Gastroesophageal sphincter (tissue), 4 donors: ENCODE results near the gene YPEL4. TPM values are rescaled to one million over a fixed set of nuclear protein-coding genes. Genes with fewer than 3 reads are reported as not detected.
A peak's percentile ranks its signal among the peaks of the same experiment; 100 is the strongest.

ENCODE experiments used
- ATAC-seq: fragments of 150-250 bp; one replicate; pipeline ENCODE4 v1.9.1; 2016; ENCODE audit warnings: mild to moderate bottlenecking, moderate library complexity
- H3K27ac ChIP-seq, 4 donors: fragments of 200-600 bp; sonication (generic) in 3 of 4; 1 replicate in 3 of 4; 2 replicates in 1 of 4; pipeline ENCODE4 v1.5.1; 2016 to 2019
- H3K27me3 ChIP-seq: fragments of 200-600 bp; sonication (generic); one replicate; pipeline ENCODE4 v1.5.1; 2019
- H3K36me3 ChIP-seq, 2 donors: fragments of 200-600 bp; sonication (generic); one replicate each; pipeline ENCODE4 v1.5.1; 2019; ENCODE audit warnings: control low read depth in 1 of 2
- H3K4me1 ChIP-seq, 3 donors: fragments of 200-600 bp; sonication (generic); 1 replicate in 2 of 3; 2 replicates in 1 of 3; pipeline ENCODE4 v1.5.1; 2016 to 2019; ENCODE audit warnings: control low read depth in 2 of 3
- H3K4me3 ChIP-seq, 2 donors: fragments of 200-600 bp; sonication (generic); one replicate each; pipeline ENCODE4 v1.5.1; 2019; ENCODE audit warnings: mild to moderate bottlenecking in 1 of 2, moderate library complexity in 1 of 2
- H3K9me3 ChIP-seq, 3 donors: fragments of 200-600 bp; sonication (generic); one replicate each; pipeline ENCODE4 v1.5.1; 2017 to 2019; ENCODE audit warnings: control low read depth in 2 of 3
- CTCF ChIP-seq, 4 experiments: fragments of 200-600 bp in 2 of 4; fragments of 450-650 bp in 2 of 4; sonication (generic) in 1 of 4; IDR thresholded peaks; one replicate each; pipeline ENCODE4 v1.5.1; 2017 to 2019; ENCODE audit warnings: antibody characterized with exemption in 4 of 4, mild to moderate bottlenecking in 2 of 4, moderate library complexity in 2 of 4
- EP300 ChIP-seq: sonication (generic); formaldehyde crosslinking; IDR thresholded peaks from one replicate; pipeline ENCODE4 v1.6.1; 2017; ENCODE audit warnings: antibody characterized with exemption, mild to moderate bottlenecking
- POLR2A ChIP-seq, 2 donors: fragments of 450-650 bp; IDR thresholded peaks; one replicate each; pipeline ENCODE4 v1.6.1; 2017; ENCODE audit warnings: antibody characterized with exemption in 2 of 2, mild to moderate bottlenecking in 2 of 2, moderate library complexity in 1 of 2
- POLR2AphosphoS5 ChIP-seq: sonication (generic); formaldehyde crosslinking; IDR thresholded peaks from one replicate; pipeline ENCODE4 v1.6.1; 2017; ENCODE audit warnings: antibody characterized with exemption
- WGBS, 2 donors: methylation state at CpG; one replicate each; pipeline ENCODE4 v1.1.5; 2018; ENCODE audit warnings: low coverage in 1 of 2; 5-methylcytosine and 5-hydroxymethylcytosine counted together
- total RNA-seq, 4 donors: library from RNA; depleted of rRNA; stranded (reverse); fragments of >200 nt; gene quantifications; one replicate each; pipeline ENCODE4 v1.1.0, GENCODE V29; 2016

YPEL4 gene
- total RNA-seq, 4 donors from 2014 or later, result 1.2 to 3.3 (median 1.5) TPM

DNA sequence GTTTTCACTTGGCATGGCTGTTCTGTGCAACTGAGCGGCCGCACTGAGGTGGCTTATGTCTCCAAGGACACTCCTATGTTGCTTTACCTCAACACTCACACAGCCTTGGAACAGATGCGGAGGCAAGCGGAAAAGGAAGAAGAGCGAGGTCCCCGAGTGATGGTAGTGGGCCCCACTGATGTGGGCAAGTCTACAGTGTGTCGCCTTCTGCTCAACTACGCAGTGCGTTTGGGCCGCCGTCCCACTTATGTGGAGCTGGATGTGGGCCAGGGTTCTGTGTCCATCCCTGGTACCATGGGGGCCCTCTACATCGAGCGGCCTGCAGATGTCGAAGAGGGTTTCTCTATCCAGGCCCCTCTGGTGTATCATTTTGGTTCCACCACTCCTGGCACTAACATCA lies 10.0 kb upstream of the YPEL4 start:
- Histone ChIP-seq H3K27me3 (no peaks in the 10 kb centered on the region), H3K27ac (no peak overlapping the region), H3K4me3 (no peak overlapping the region), H3K36me3 (peaks cover 0 to 41% of the 10 kb centered on the region in 2 donors), H3K9me3 (no peaks in the 10 kb centered on the region), H3K4me1 (peaks cover 0 to 36% (median 12%) of the 10 kb centered on the region in 3 donors)
- 94 to 100% methylated on average over 2 to 9 of the region's 14 CpGs for WGBS, 2 donors
- ATAC-seq, result no peak
- TF ChIP-seq POLR2A (IDR thresholded peaks at IDR 0.05) (no peak), POLR2AphosphoS5 (no peak)

DNA sequence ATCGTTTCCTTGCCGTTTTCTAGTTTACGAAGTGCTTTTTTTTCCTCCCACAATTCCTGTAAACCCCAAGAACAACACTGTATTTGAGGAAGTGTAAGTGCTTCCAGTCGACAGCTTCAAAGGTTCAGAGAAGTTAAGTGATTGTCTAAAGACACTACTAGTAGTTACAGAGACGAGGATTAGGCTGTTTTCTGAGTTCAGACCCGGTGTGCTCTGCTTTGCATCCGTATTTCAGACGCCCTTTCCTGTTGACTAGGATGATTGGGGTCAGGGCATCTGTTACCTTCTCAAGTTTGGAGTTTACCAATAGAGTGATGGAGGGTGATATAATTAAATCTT lies 8.3 kb upstream of the YPEL4 start:
- peaks cover 0 to 36% (median 12%) of the 10 kb centered on the region in 3 donors for H3K4me1 ChIP-seq
- ATAC-seq, result no peak
- peaks cover 14% of the 10 kb centered on the region for H3K27me3 ChIP-seq
- H3K27ac ChIP-seq, result peak overlapping the region; percentile 2 to 91 (median 87)
- peak overlapping the region; percentile 62 to 74 for H3K4me3 ChIP-seq
- peaks cover 0 to 38% of the 10 kb centered on the region in 2 donors for H3K36me3 ChIP-seq
- 1 to 2% methylated on average over 8 of the region's 8 CpGs for WGBS, 2 donors
- TF ChIP-seq POLR2AphosphoS5 (no peak), POLR2A (IDR thresholded peaks at IDR 0.05) (no peak), CTCF (IDR thresholded peaks at IDR 0.05) (no peak), EP300 (no peak)
- no peaks in the 10 kb centered on the region for H3K9me3 ChIP-seq

DNA sequence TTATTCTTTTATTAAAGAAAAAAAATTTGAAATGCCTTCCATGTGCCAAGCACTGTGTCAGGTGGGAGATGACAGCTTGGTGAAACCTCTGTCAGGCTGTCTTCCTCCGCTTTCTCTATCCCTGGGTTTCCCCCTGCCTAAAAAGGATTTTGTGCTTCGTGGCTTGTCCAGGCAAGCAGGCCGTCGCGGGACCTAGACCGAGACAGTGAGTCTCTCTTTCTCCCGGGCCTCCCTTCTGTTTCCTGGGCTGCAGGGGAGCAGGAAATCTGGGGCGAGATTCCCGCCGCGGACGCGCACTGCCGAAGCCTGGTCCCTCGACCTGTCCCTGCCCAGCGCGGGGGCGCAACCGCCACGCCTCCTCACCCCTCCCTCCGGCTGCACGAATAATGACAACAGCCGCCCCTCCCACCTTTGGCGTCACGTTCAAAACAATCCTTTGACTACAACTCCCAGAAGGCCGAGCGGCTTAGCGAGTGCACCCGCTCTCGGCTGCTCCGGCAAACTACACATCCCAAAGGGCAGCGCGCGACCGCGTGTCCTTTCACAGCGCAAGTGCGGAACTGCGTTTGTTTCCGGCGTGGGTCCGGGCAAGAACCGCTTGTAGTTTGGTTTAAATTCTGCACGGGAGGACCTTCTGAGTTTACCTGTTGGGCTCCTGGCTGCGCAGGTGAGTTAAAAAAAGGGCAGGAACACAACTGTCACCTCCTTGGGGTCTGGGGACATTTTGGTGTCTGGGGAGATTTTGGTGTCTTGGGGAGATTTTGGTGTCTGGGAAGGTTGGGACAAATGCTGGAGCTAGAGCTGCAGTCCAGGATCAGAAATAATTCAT lies 7.7 kb upstream of the YPEL4 start, which contains the start of gene CLP1:
TSS of gene CLP1 (plus strand) at position 569 of the 829 bp plus-strand sequence. CDS start 1,715 bp downstream, outside the sequence.
- Histone ChIP-seq H3K4me1 (peaks cover 0 to 39% (median 12%) of the 10 kb centered on the region in 3 donors), H3K27ac (peak within 1 kb of the TSS; percentile 83 to 91 (median 87)), H3K36me3 (peaks cover 0 to 32% of the 10 kb centered on the region in 2 donors), H3K27me3 (peaks cover 20% of the 10 kb centered on the region), H3K4me3 (peak within 1 kb of the TSS; percentile 62 to 74), H3K9me3 (no peaks in the 10 kb centered on the region)
- peak; percentile 99 for ATAC-seq
- 1 to 3% methylated on average over 8 to 10 of the region's 45 CpGs for WGBS, 2 donors
- TF ChIP-seq POLR2A (IDR thresholded peaks at IDR 0.05), result peak; percentile 41 to 69
- TF ChIP-seq EP300, result no peak
- peak; percentile 71 for TF ChIP-seq POLR2AphosphoS5
- peak in 1 of 4 experiments; percentile 20 for TF ChIP-seq CTCF (IDR thresholded peaks at IDR 0.05)

DNA sequence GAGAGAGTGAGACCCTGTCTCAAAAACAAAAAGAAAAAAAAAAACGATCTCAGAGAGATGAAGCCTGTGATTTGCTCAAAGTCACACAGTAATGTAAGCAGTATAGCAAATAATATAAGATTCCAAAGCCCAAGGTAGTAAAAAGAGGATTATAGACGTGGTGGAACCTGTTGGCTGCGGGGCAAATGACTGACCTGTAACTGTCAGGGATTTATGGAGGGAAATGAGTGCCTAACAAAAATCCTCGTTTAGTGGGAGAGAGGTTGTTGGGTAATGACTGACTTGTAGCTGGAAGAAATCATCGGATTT lies 7.1 kb upstream of the YPEL4 start:
- 18 to 31% methylated on average over 5 of the region's 5 CpGs for WGBS, 2 donors
- Histone ChIP-seq H3K27ac (peak overlapping the region; percentile 83 to 91 (median 87)), H3K27me3 (peaks cover 26% of the 10 kb centered on the region), H3K36me3 (peaks cover 0 to 27% of the 10 kb centered on the region in 2 donors), H3K4me3 (peak overlapping the region; percentile 62 to 74), H3K9me3 (no peaks in the 10 kb centered on the region), H3K4me1 (peaks cover 0 to 39% (median 12%) of the 10 kb centered on the region in 3 donors)
- TF ChIP-seq CTCF (IDR thresholded peaks at IDR 0.05), result no peak
- no peak for TF ChIP-seq POLR2AphosphoS5
- no peak for TF ChIP-seq EP300
- TF ChIP-seq POLR2A (IDR thresholded peaks at IDR 0.05), result no peak
- ATAC-seq, result no peak

DNA sequence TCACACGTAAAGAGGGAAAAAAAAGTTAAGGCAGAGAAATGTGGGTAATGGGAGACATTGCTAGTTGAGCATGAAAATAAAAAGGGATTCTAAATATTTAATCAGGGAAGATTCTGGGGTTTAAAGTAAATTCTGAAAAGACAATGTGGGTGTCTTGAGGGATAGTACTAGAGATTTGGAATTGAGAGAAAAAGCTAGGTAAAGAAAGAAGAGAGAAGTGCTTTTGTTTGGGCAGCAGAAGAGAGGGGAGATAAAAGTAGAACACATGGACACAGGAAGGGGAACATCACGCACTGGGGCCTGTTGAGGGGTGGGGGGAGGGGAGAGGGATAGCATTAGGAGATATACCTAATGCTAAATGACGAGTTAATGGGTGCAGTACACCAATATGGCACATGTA lies 3.5 kb upstream of the YPEL4 start:
- peaks cover 63% of the 10 kb centered on the region for H3K27me3 ChIP-seq
- H3K9me3 ChIP-seq, result no peaks in the 10 kb centered on the region
- WGBS, 2 donors, result 9 to 29% methylated on average over 3 of the region's 3 CpGs
- ATAC-seq, result no peak
- TF ChIP-seq CTCF (IDR thresholded peaks at IDR 0.05) (no peak), EP300 (no peak)
- H3K4me3 ChIP-seq, result no peak overlapping the region
- H3K4me1 ChIP-seq, result peaks cover 0 to 34% (median 21%) of the 10 kb centered on the region in 3 donors
- H3K36me3 ChIP-seq, result no peaks in the 10 kb centered on the region
- no peak overlapping the region for H3K27ac ChIP-seq
